CD4-positive, alpha-beta T cell (primary cell): ENCODE data around the gene GCNT2. TPM values are rescaled to one million over a fixed set of nuclear protein-coding genes. Genes with fewer than 3 reads are reported as not detected.

Experiments
- ATAC-seq: fragments of 200-7000 bp; cut with Tn5 transposase; one replicate; pipeline ENCODE4 v1.10.0; 2022; ENCODE audit warnings: mild to moderate bottlenecking; ENCODE audit not compliant: poor library complexity
- CTCF ChIA-PET: fragments of 350-600 bp; sonication (Branson Sonifier 250); formaldehyde crosslinking; loops from one replicate; lab custom pipeline; 2021; ENCODE audit warnings: antibody characterized with exemption, inconsistent platforms; lab: Charles Lee
- POLR2A ChIA-PET: fragments of 350-600 bp; sonication (Branson Sonifier 250); formaldehyde crosslinking; loops from one replicate; lab custom pipeline; 2021; ENCODE audit warnings: antibody characterized with exemption, inconsistent platforms; lab: Charles Lee
- DNase-seq, 14 experiments: peaks; one replicate each; pipeline ENCODE4 v3.0.0-alpha.2; 2013 to 2020; ENCODE audit warnings: mixed read lengths in 2 of 14
- H3K27ac ChIP-seq, 2 donors: one replicate each; pipeline versions ENCODE4 v1.5.1 to v1.7.0; 2013; ENCODE audit warnings: low read length in 2 of 2, low read depth in 1 of 2, mild to moderate bottlenecking in 1 of 2
- H3K27me3 ChIP-seq, 2 experiments: 1 replicate in 1 of 2; 2 replicates in 1 of 2; pipeline versions ENCODE4 v1.6.1 to v1.7.0; 2013; ENCODE audit warnings: low read length in 2 of 2, control low read depth in 1 of 2, mild to moderate bottlenecking in 1 of 2, moderate library complexity in 1 of 2; ENCODE audit not compliant: insufficient read depth in 2 of 2, control insufficient read depth in 1 of 2
- H3K36me3 ChIP-seq: one replicate; pipeline ENCODE4 v1.6.1; 2013; ENCODE audit warnings: low read length, control low read depth; ENCODE audit not compliant: insufficient read depth
- H3K4me1 ChIP-seq: one replicate; pipeline ENCODE4 v1.6.1; 2013; ENCODE audit warnings: low read length, control low read depth; ENCODE audit not compliant: insufficient read depth
- H3K4me3 ChIP-seq: one replicate; pipeline ENCODE4 v1.5.1; 2013; ENCODE audit warnings: mild to moderate bottlenecking, low read length, moderate library complexity
- H3K9me3 ChIP-seq, 2 experiments: 1 replicate in 1 of 2; 2 replicates in 1 of 2; pipeline versions ENCODE4 v1.6.1 to v1.7.0; 2013; ENCODE audit warnings: low read length in 2 of 2, mild to moderate bottlenecking in 2 of 2, control low read depth in 1 of 2, moderate library complexity in 1 of 2; ENCODE audit not compliant: control insufficient read depth in 1 of 2, insufficient read depth in 1 of 2
- H3K27ac Mint-ChIP-seq: one replicate; pipeline ENCODE4 v1.8.0; 2020; ENCODE audit warnings: mixed read lengths
- H3K27me3 Mint-ChIP-seq: one replicate; pipeline ENCODE4 v1.8.0; 2021; ENCODE audit warnings: mixed read lengths
- H3K36me3 Mint-ChIP-seq: one replicate; pipeline ENCODE4 v1.8.0; 2021; ENCODE audit warnings: low read depth, mixed read lengths
- H3K4me1 Mint-ChIP-seq: one replicate; pipeline ENCODE4 v1.8.0; 2021; ENCODE audit warnings: low read depth, mixed read lengths
- H3K4me3 Mint-ChIP-seq: one replicate; pipeline ENCODE4 v1.8.0; 2020; ENCODE audit warnings: mild to moderate bottlenecking, mixed read lengths
- H3K9me3 Mint-ChIP-seq: one replicate; pipeline ENCODE4 v1.8.0; 2020; ENCODE audit warnings: mixed read lengths
- CTCF ChIP-seq: fragments of 200-600 bp; IDR thresholded peaks from one replicate; pipeline ENCODE4 v1.8.0; 2022; ENCODE audit warnings: antibody characterized with exemption, mild to moderate bottlenecking
- intact Hi-C, 2 experiments: fragments of 100-400 bp; cut with DNase I in 1 of 2; cut with micrococcal nuclease in 1 of 2; formaldehyde crosslinking; loops; one replicate each; pipeline versions ENCODE4 v1.15.1 to v1.9.0; 2023 to 2025; cut with DNase I, micrococcal nuclease
- total RNA-seq, 174 experiments: library from RNA in 2 of 174; stranded (reverse) in 2 of 174; gene quantifications; one replicate each; pipeline ENCODE4 v1.2.3 and lab custom pipeline; 2021 to 2026

GCNT2 gene
- total RNA-seq, 2 experiments from 2014 or later, result 1.5 to 1.8 TPM

- Mint-ChIP-seq H3K9me3 (peaks cover 2% of the 10 kb centered on the region), H3K4me3 (no peak overlapping the region), H3K27me3 (no peaks in the 10 kb centered on the region), H3K4me1 (no peaks in the 10 kb centered on the region), H3K36me3 (peaks cover 8% of the 10 kb centered on the region), H3K27ac (no peak overlapping the region)
- H3K4me3 ChIP-seq, result no peak overlapping the region
- ATAC-seq, result no peak
- H3K4me1 ChIP-seq, result no peaks in the 10 kb centered on the region
- H3K27ac ChIP-seq, result no peak overlapping the region
- no peak for DNase-seq
- TF ChIP-seq CTCF, result no peak
- no peaks in the 10 kb centered on the region for H3K9me3 ChIP-seq
- no peaks in the 10 kb centered on the region for H3K36me3 ChIP-seq
- intact Hi-C loops, result no loop called here
- POLR2A ChIA-PET, result no interaction called here
- CTCF ChIA-PET, result no interaction called here
- H3K27me3 ChIP-seq, result no peaks in the 10 kb centered on the region
Observed at GRCh38 chr6:10576226-10576625, 55.1 kb downstream of the GCNT2 start.

GRCh38 chr6:10577112-10577511 is 56.0 kb downstream of the GCNT2 start:
- Mint-ChIP-seq H3K9me3 (peaks cover 2% of the 10 kb centered on the region), H3K27me3 (no peaks in the 10 kb centered on the region), H3K36me3 (peaks cover 8% of the 10 kb centered on the region), H3K4me1 (no peaks in the 10 kb centered on the region), H3K4me3 (no peak overlapping the region), H3K27ac (no peak overlapping the region)
- intact Hi-C loops, result no loop called here
- ATAC-seq, result no peak
- POLR2A ChIA-PET, result no interaction called here
- DNase-seq, result no peak
- CTCF ChIA-PET, result no interaction called here
- Histone ChIP-seq H3K4me3 (no peak overlapping the region), H3K4me1 (no peaks in the 10 kb centered on the region), H3K27me3 (no peaks in the 10 kb centered on the region), H3K36me3 (no peaks in the 10 kb centered on the region), H3K9me3 (no peaks in the 10 kb centered on the region), H3K27ac (no peak overlapping the region)
- no peak for TF ChIP-seq CTCF

- H3K27ac Mint-ChIP-seq, result no peak overlapping the region
- no peaks in the 10 kb centered on the region for H3K36me3 ChIP-seq
- H3K27ac ChIP-seq, result no peak overlapping the region
- H3K27me3 ChIP-seq, result no peaks in the 10 kb centered on the region
- no peak overlapping the region for H3K4me3 Mint-ChIP-seq
- no peak for TF ChIP-seq CTCF
- H3K4me3 ChIP-seq, result no peak overlapping the region
- POLR2A ChIA-PET, result no interaction called here
- no peak for DNase-seq
- peaks cover 2% of the 10 kb centered on the region for H3K9me3 Mint-ChIP-seq
- no peaks in the 10 kb centered on the region for H3K27me3 Mint-ChIP-seq
- H3K36me3 Mint-ChIP-seq, result peaks cover 8% of the 10 kb centered on the region
- no peaks in the 10 kb centered on the region for H3K4me1 Mint-ChIP-seq
- ATAC-seq, result no peak
- CTCF ChIA-PET, result no interaction called here
- H3K4me1 ChIP-seq, result no peaks in the 10 kb centered on the region
- H3K9me3 ChIP-seq, result no peaks in the 10 kb centered on the region
- intact Hi-C loops, result no loop called here
Observed at GRCh38 chr6:10578723-10579122, 57.6 kb downstream of the GCNT2 start.
